Measurements from ENCODE around the gene SOWAHB. TPM values are rescaled to one million over a fixed set of nuclear protein-coding genes. Genes with fewer than 3 reads are reported as not detected.

Gene SOWAHB
- under 1 TPM in 1 of 2 experiments, not detected in 1; 0.06 TPM for total RNA-seq

GRCh38 chr4:76897536-76898384 lies at the start of gene SOWAHB:
SOWAHB (minus strand) TSS chr4:76898144; CDS start chr4:76897849, 295 bp downstream.
- POLR2A ChIA-PET, result no interaction called here

GRCh38 chr4:76947369-76947768 lies 49.4 kb upstream of the SOWAHB start:
- CTCF ChIA-PET, result no interaction called here
- POLR2A ChIA-PET, result no interaction called here

More at GRCh38 chr4:76897536-76898384, at the start of gene SOWAHB:
- CTCF ChIA-PET, result interaction anchor here (0.6 kb wide), 1 partner anchor 18 kb away, joined by 3 read pairs; no protein-coding TSS in a partner anchor

- ChIA-PET POLR2A (no interaction called here), CTCF (no interaction called here)
These were observed 45.8 kb upstream of the SOWAHB start for GRCh38 chr4:76943790-76944189.

GRCh38 chr4:76943129-76943620 lies 45.2 kb upstream of the SOWAHB start:
- ChIA-PET POLR2A (no interaction called here), CTCF (no interaction called here)

GRCh38 chr4:76939184-76939583 lies 41.2 kb upstream of the SOWAHB start:
- POLR2A ChIA-PET, result interaction anchor here (0.6 kb wide), 1 partner anchor 38 kb away, joined by 4 read pairs; no protein-coding TSS in a partner anchor
- CTCF ChIA-PET, result no interaction called here

GRCh38 chr4:76931576-76932276 lies 33.8 kb upstream of the SOWAHB start:
- CTCF ChIA-PET, result no interaction called here
- POLR2A ChIA-PET, result no interaction called here

- CTCF ChIA-PET, result no interaction called here
- POLR2A ChIA-PET, result no interaction called here
These were observed 33.1 kb upstream of the SOWAHB start for GRCh38 chr4:76931087-76931486.

- POLR2A ChIA-PET, result no interaction called here
These were observed 32.7 kb upstream of the SOWAHB start for GRCh38 chr4:76930685-76931084.

GRCh38 chr4:76926841-76927240 lies 28.9 kb upstream of the SOWAHB start:
- POLR2A ChIA-PET, result no interaction called here
- CTCF ChIA-PET, result no interaction called here

More at GRCh38 chr4:76930685-76931084, 32.7 kb upstream of the SOWAHB start:
- CTCF ChIA-PET, result no interaction called here

- ChIA-PET POLR2A (no interaction called here), CTCF (interaction anchor here (0.6 kb wide), 1 partner anchor 25 kb away, joined by 3 read pairs; no protein-coding TSS in a partner anchor)
These were observed 25.8 kb upstream of the SOWAHB start for GRCh38 chr4:76923619-76924357.

GRCh38 chr4:76920715-76921114 lies 22.8 kb upstream of the SOWAHB start:
- ChIA-PET CTCF (no interaction called here), POLR2A (no interaction called here)

GRCh38 chr4:76909711-76910110 lies 11.8 kb upstream of the SOWAHB start:
- CTCF ChIA-PET, result no interaction called here

GRCh38 chr4:76905521-76905920 lies 7.6 kb upstream of the SOWAHB start:
- ChIA-PET CTCF (no interaction called here), POLR2A (no interaction called here)

More at GRCh38 chr4:76909711-76910110, 11.8 kb upstream of the SOWAHB start:
- POLR2A ChIA-PET, result no interaction called here

- ChIA-PET POLR2A (interaction anchor here (0.6 kb wide), 1 partner anchor 177 kb away, joined by 3 read pairs; no protein-coding TSS in a partner anchor), CTCF (no interaction called here)
These were observed 6.8 kb upstream of the SOWAHB start for GRCh38 chr4:76904646-76905190.

GRCh38 chr4:76902233-76902890 lies 4.4 kb upstream of the SOWAHB start:
- ChIA-PET CTCF (no interaction called here), POLR2A (no interaction called here)

GRCh38 chr4:76898949-76899645 lies 1.2 kb upstream of the SOWAHB start:
- POLR2A ChIA-PET, result no interaction called here

GRCh38 chr4:76898385-76898692 lies 395 bp upstream of the SOWAHB start:
- ChIA-PET POLR2A (no interaction called here), CTCF (no interaction called here)

More at GRCh38 chr4:76898949-76899645, 1.2 kb upstream of the SOWAHB start:
- CTCF ChIA-PET, result no interaction called here

- CTCF ChIA-PET, result interaction anchor here (0.6 kb wide), 1 partner anchor 17 kb away, joined by 3 read pairs; no protein-coding TSS in a partner anchor
- POLR2A ChIA-PET, result no interaction called here
These were observed 1.1 kb downstream of the SOWAHB start for GRCh38 chr4:76896614-76897535.
